PC-9 (cell line): ENCODE data around the gene NUP35.

ENCODE experiments used
- EZH2 ChIP-seq: fragments of 200-600 bp; sonication (generic); IDR thresholded peaks from 2 replicates; pipeline ENCODE4 v1.8.0; 2017; ENCODE audit warnings: antibody characterized with exemption, low read depth
- TF ChIP-seq, protein P1 (sequence below): fragments of 200-600 bp; sonication (generic); conservative IDR thresholded peaks from 2 replicates; pipeline ENCODE4 v1.6.1; 2017; ENCODE audit warnings: mixed run types, antibody characterized with exemption, mild to moderate bottlenecking, moderate library complexity

GRCh38 chr2:183185534-183185933 lies 61.3 kb downstream of the NUP35 start:
- no peak for TF ChIP-seq EZH2
- TF ChIP-seq, protein P1, sequence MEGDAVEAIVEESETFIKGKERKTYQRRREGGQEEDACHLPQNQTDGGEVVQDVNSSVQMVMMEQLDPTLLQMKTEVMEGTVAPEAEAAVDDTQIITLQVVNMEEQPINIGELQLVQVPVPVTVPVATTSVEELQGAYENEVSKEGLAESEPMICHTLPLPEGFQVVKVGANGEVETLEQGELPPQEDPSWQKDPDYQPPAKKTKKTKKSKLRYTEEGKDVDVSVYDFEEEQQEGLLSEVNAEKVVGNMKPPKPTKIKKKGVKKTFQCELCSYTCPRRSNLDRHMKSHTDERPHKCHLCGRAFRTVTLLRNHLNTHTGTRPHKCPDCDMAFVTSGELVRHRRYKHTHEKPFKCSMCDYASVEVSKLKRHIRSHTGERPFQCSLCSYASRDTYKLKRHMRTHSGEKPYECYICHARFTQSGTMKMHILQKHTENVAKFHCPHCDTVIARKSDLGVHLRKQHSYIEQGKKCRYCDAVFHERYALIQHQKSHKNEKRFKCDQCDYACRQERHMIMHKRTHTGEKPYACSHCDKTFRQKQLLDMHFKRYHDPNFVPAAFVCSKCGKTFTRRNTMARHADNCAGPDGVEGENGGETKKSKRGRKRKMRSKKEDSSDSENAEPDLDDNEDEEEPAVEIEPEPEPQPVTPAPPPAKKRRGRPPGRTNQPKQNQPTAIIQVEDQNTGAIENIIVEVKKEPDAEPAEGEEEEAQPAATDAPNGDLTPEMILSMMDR = no peak
